HG03520 (cell line): ENCODE data around the gene FYN.

Source experiments
- ATAC-seq: cut with Tn5 transposase; IDR thresholded peaks from one replicate; pipeline ENCODE4 v1.9.1; 2021; ENCODE audit warnings: mild to moderate bottlenecking, moderate library complexity; ENCODE audit not compliant: unreplicated experiment

FYN gene

GRCh38 chr6:111772381-111772780, 100.9 kb downstream of the FYN start:
- no peak for ATAC-seq

GRCh38 chr6:111771629-111772028, 101.6 kb downstream of the FYN start:
- no peak for ATAC-seq

- ATAC-seq, result no peak
Observed at GRCh38 chr6:111771094-111771432, 102.2 kb downstream of the FYN start.

GRCh38 chr6:111770263-111771093, 102.8 kb downstream of the FYN start:
- no peak for ATAC-seq

GRCh38 chr6:111769365-111770152, 103.7 kb downstream of the FYN start:
- ATAC-seq, result no peak

- no peak for ATAC-seq
Observed at GRCh38 chr6:111768431-111768770, 104.9 kb downstream of the FYN start.

- ATAC-seq, result no peak
Observed at GRCh38 chr6:111767752-111768430, 105.4 kb downstream of the FYN start.

GRCh38 chr6:111766201-111766857, 106.9 kb downstream of the FYN start:
- no peak for ATAC-seq

GRCh38 chr6:111765763-111766162, 107.5 kb downstream of the FYN start:
- no peak for ATAC-seq

- ATAC-seq, result peak; percentile 82
Observed at GRCh38 chr6:111764238-111765175, 108.7 kb downstream of the FYN start.

- no peak for ATAC-seq
Observed at GRCh38 chr6:111763381-111763780, 109.9 kb downstream of the FYN start.

GRCh38 chr6:111761783-111762312, 111.4 kb downstream of the FYN start:
- ATAC-seq, result no peak

GRCh38 chr6:111761212-111761611, 112.0 kb downstream of the FYN start:
- ATAC-seq, result no peak

GRCh38 chr6:111759836-111760785, 113.1 kb downstream of the FYN start:
- no peak for ATAC-seq

GRCh38 chr6:111759331-111759835, 113.9 kb downstream of the FYN start:
- ATAC-seq, result no peak

- no peak for ATAC-seq
Observed at GRCh38 chr6:111758608-111759329, 114.5 kb downstream of the FYN start.

- no peak for ATAC-seq
Observed at GRCh38 chr6:111757342-111757741, 115.9 kb downstream of the FYN start.

- no peak for ATAC-seq
Observed at GRCh38 chr6:111754423-111754822, 118.8 kb downstream of the FYN start.
